GM23248 (cell line): ENCODE data around the gene VSIG10.

Experiments used
- EZH2 ChIP-seq: fragments of 200-600 bp; sonication (generic); IDR thresholded peaks from 2 replicates; pipeline ENCODE4 v1.6.1; 2018; ENCODE audit warnings: antibody characterized with exemption, mild to moderate bottlenecking; ENCODE audit not compliant: insufficient read depth, poor library complexity, severe bottlenecking
- EZH2phosphoT487 ChIP-seq: fragments of 200-600 bp; sonication (generic); IDR thresholded peaks from 2 replicates; pipeline ENCODE4 v1.6.1; 2018; ENCODE audit warnings: antibody characterized with exemption, moderate library complexity, mild to moderate bottlenecking, low read depth; ENCODE audit not compliant: insufficient read depth

- TF ChIP-seq EZH2 (no peak), EZH2phosphoT487 (no peak)
Observed at GRCh38 chr12:118022728-118023109, 81.1 kb downstream of the VSIG10 start.
